PC-9 (cell line): Measurements from ENCODE around the gene KLHL35. TPM values are rescaled to one million over a fixed set of nuclear protein-coding genes. Genes with fewer than 3 reads are reported as not detected.

Experiments used
- BruUV-seq: library from RNA; stranded (reverse); fragments of 400-500 nt; replicated peaks from 2 replicates; lab custom pipeline; 2021; lab: Mats Ljungman, UMichigan
- CTCF ChIA-PET: fragments of 300-600 bp; sonication (Branson Sonifier 250); formaldehyde crosslinking; loops from one replicate; lab custom pipeline; 2022; ENCODE audit warnings: antibody characterized with exemption; lab: Charles Lee
- POLR2A ChIA-PET: fragments of 300-600 bp; sonication (Branson Sonifier 250); formaldehyde crosslinking; loops from one replicate; lab custom pipeline; 2022; ENCODE audit warnings: antibody characterized with exemption; ENCODE audit not compliant: unreplicated experiment; lab: Charles Lee
- DNase-seq, 2 experiments: peaks; one replicate each; pipeline versions ENCODE4 v3.0.0 to v3.0.0-alpha.2; 2015 to 2022; ENCODE audit warnings: mixed read lengths in 1 of 2
- H2AFZ ChIP-seq: fragments of 200-600 bp; sonication (generic); 2 replicates; pipeline ENCODE4 v1.8.1; 2017; ENCODE audit warnings: antibody characterized with exemption
- H3F3A ChIP-seq: fragments of 200-600 bp; sonication (generic); 2 replicates; pipeline ENCODE4 v1.8.1; 2017; ENCODE audit warnings: antibody characterized with exemption, mild to moderate bottlenecking, low read depth; ENCODE audit not compliant: insufficient read depth
- H3K27ac ChIP-seq: fragments of 200-600 bp; sonication (generic); 2 replicates; pipeline ENCODE4 v1.6.1; 2016; ENCODE audit warnings: mixed run types
- H3K27me3 ChIP-seq: fragments of 200-600 bp; sonication (generic); 2 replicates; pipeline ENCODE4 v1.6.1; 2016; ENCODE audit warnings: low read depth, mixed run types; ENCODE audit not compliant: insufficient read depth
- H3K36me3 ChIP-seq: fragments of 200-600 bp; sonication (generic); 2 replicates; pipeline ENCODE4 v1.6.1; 2016; ENCODE audit warnings: low read depth, mixed run types
- H3K4me1 ChIP-seq: fragments of 200-600 bp; sonication (generic); replicated peaks from 2 replicates; pipeline ENCODE4 v1.6.1; 2016; ENCODE audit warnings: mixed run types; ENCODE audit not compliant: insufficient read depth
- H3K4me2 ChIP-seq: fragments of 200-600 bp; sonication (generic); 2 replicates; pipeline ENCODE4 v1.6.1; 2017; ENCODE audit warnings: mixed run types
- H3K4me3 ChIP-seq: fragments of 200-600 bp; sonication (generic); 2 replicates; pipeline ENCODE4 v1.6.1; 2016; ENCODE audit warnings: mixed run types
- H3K79me2 ChIP-seq: fragments of 200-600 bp; sonication (generic); 2 replicates; pipeline ENCODE4 v1.6.1; 2017; ENCODE audit warnings: low read depth, mixed run types
- H3K9me2 ChIP-seq: fragments of 200-600 bp; sonication (generic); 2 replicates; pipeline ENCODE4 v1.8.1; 2017; ENCODE audit warnings: mild to moderate bottlenecking; ENCODE audit not compliant: insufficient read depth
- H3K9me3 ChIP-seq: fragments of 200-600 bp; sonication (generic); 2 replicates; pipeline ENCODE4 v1.8.1; 2016; ENCODE audit warnings: low read depth; ENCODE audit not compliant: insufficient read depth
- H4K20me1 ChIP-seq: fragments of 200-600 bp; sonication (generic); 2 replicates; pipeline ENCODE4 v1.8.1; 2017; ENCODE audit not compliant: insufficient read depth
- EZH2 ChIP-seq: fragments of 200-600 bp; sonication (generic); IDR thresholded peaks from 2 replicates; pipeline ENCODE4 v1.8.0; 2017; ENCODE audit warnings: antibody characterized with exemption, low read depth
- intact Hi-C: fragments of 100-400 bp; cut with micrococcal nuclease; formaldehyde crosslinking; loops from one replicate; pipeline ENCODE4 v1.10.0; 2022; ENCODE audit not compliant: unreplicated experiment
- total RNA-seq: library from RNA; stranded (reverse); gene quantifications from 2 replicates; pipeline ENCODE4 v1.2.3, GENCODE V29; 2021
- TF ChIP-seq, protein P1 (sequence below): fragments of 200-600 bp; sonication (generic); conservative IDR thresholded peaks from 2 replicates; pipeline ENCODE4 v1.6.1; 2017; ENCODE audit warnings: mixed run types, antibody characterized with exemption, mild to moderate bottlenecking, moderate library complexity

The KLHL35 gene
- total RNA-seq, 1 experiment from 2014 or later: 11.1 TPM

- Histone ChIP-seq H3K9me2 (no peaks in the 10 kb centered on the region), H3K9me3 (no peaks in the 10 kb centered on the region), H3K27ac (no peak overlapping the region), H2AFZ (no peak overlapping the region), H3F3A (peaks cover 5% of the 10 kb centered on the region; the same call in 1 of the 2 replicates), H4K20me1 (no peaks in the 10 kb centered on the region), H3K79me2 (no peaks in the 10 kb centered on the region), H3K36me3 (no peaks in the 10 kb centered on the region), H3K27me3 (no peaks in the 10 kb centered on the region), H3K4me1 (peaks cover 7% of the 10 kb centered on the region; the same call in 1 of the 2 replicates), H3K4me2 (no peak overlapping the region), H3K4me3 (no peak overlapping the region)
- no peak for DNase-seq
- ChIA-PET POLR2A (interaction anchor here (0.6 kb wide), 1 partner anchor 17 kb away, joined by 3 read pairs; no protein-coding TSS in a partner anchor), CTCF (interaction anchor here (0.5 kb wide), 1 partner anchor 135 kb away, joined by 9 read pairs; no protein-coding TSS in a partner anchor)
- TF ChIP-seq, protein P1, sequence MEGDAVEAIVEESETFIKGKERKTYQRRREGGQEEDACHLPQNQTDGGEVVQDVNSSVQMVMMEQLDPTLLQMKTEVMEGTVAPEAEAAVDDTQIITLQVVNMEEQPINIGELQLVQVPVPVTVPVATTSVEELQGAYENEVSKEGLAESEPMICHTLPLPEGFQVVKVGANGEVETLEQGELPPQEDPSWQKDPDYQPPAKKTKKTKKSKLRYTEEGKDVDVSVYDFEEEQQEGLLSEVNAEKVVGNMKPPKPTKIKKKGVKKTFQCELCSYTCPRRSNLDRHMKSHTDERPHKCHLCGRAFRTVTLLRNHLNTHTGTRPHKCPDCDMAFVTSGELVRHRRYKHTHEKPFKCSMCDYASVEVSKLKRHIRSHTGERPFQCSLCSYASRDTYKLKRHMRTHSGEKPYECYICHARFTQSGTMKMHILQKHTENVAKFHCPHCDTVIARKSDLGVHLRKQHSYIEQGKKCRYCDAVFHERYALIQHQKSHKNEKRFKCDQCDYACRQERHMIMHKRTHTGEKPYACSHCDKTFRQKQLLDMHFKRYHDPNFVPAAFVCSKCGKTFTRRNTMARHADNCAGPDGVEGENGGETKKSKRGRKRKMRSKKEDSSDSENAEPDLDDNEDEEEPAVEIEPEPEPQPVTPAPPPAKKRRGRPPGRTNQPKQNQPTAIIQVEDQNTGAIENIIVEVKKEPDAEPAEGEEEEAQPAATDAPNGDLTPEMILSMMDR: no peak
- no peak for TF ChIP-seq EZH2
- intact Hi-C loops: no loop called here
- BruUV-seq: no TSS peak
These were observed 2.5 kb upstream of the KLHL35 start for GRCh38 chr11:75435571-75435925.

- intact Hi-C loops: no loop called here
- no peaks in the 10 kb centered on the region for H4K20me1 ChIP-seq
- no peaks in the 10 kb centered on the region for H3K9me2 ChIP-seq
- TF ChIP-seq EZH2: no peak
- TF ChIP-seq, protein P1: no peak
- ChIA-PET POLR2A (interaction anchor here (0.6 kb wide), 2 partner anchors 18 to 172 kb away, joined by 3 to 8 read pairs; no protein-coding TSS in a partner anchor), CTCF (no interaction called here)
- no peak overlapping the region for H3K4me3 ChIP-seq
- H3K36me3 ChIP-seq: no peaks in the 10 kb centered on the region
- H3K4me2 ChIP-seq: no peak overlapping the region
- H3K4me1 ChIP-seq: peaks cover 7% of the 10 kb centered on the region; the same call in 1 of the 2 replicates
- no peaks in the 10 kb centered on the region for H3K27me3 ChIP-seq
- no peaks in the 10 kb centered on the region for H3K9me3 ChIP-seq
- H3F3A ChIP-seq: peaks cover 9% of the 10 kb centered on the region; the same call in 1 of the 2 replicates
- DNase-seq: no peak
- no peak overlapping the region for H2AFZ ChIP-seq
- H3K79me2 ChIP-seq: no peaks in the 10 kb centered on the region
- BruUV-seq: no TSS peak
- no peak overlapping the region for H3K27ac ChIP-seq
These were observed 2.0 kb upstream of the KLHL35 start for GRCh38 chr11:75434886-75435570.

GRCh38 chr11:75434051-75434450, 1.0 kb upstream of the KLHL35 start:
- H3K9me3 ChIP-seq: no peaks in the 10 kb centered on the region
- no peak overlapping the region for H3K4me2 ChIP-seq
- BruUV-seq: no TSS peak
- H3F3A ChIP-seq: peaks cover 14% of the 10 kb centered on the region
- no peak overlapping the region for H2AFZ ChIP-seq
- no peak overlapping the region for H3K4me3 ChIP-seq
- no peaks in the 10 kb centered on the region for H3K27me3 ChIP-seq
- no peak for DNase-seq
- no peaks in the 10 kb centered on the region for H4K20me1 ChIP-seq
- CTCF ChIA-PET: no interaction called here
- H3K36me3 ChIP-seq: no peaks in the 10 kb centered on the region
- TF ChIP-seq, protein P1: no peak
- no peak for TF ChIP-seq EZH2
- no peaks in the 10 kb centered on the region for H3K9me2 ChIP-seq
- H3K27ac ChIP-seq: no peak overlapping the region
- intact Hi-C loops: no loop called here
- H3K4me1 ChIP-seq: peaks cover 12% of the 10 kb centered on the region
- POLR2A ChIA-PET: interaction anchor here (0.6 kb wide), 1 partner anchor 105 kb away, joined by 6 read pairs; no protein-coding TSS in a partner anchor
- H3K79me2 ChIP-seq: no peaks in the 10 kb centered on the region
